Choroid plexus epithelial cell (primary cell): ENCODE measurements around the gene CXCL11.
A peak's percentile ranks its signal among the peaks of the same experiment; 100 is the strongest.
"Not testable (repeated sequence)": the region's sequence is repeated elsewhere in the genome, so short reads cannot be mapped to it uniquely, and the experiment has no call there.

Experiments used
- DNase-seq: peaks from one replicate; pipeline ENCODE4 v3.0.0-alpha.2; 2010; ENCODE audit warnings: low read depth
- H3K4me3 ChIP-seq: 2 replicates; pipeline ENCODE4 v1.5.1; 2011; ENCODE audit warnings: low read depth, mild to moderate bottlenecking, control low read depth, low read length, moderate library complexity
- TF ChIP-seq, protein P1 (sequence below): conservative IDR thresholded peaks from 2 replicates; pipeline ENCODE4 v1.5.1; 2011; ENCODE audit warnings: low read depth, mild to moderate bottlenecking, control low read depth, inconsistent platforms, low read length, moderate library complexity

CXCL11 gene

GRCh38 chr4:76058888-76059426 lies 23.1 kb upstream of the CXCL11 start:
- no peak for DNase-seq
- TF ChIP-seq, protein P1, sequence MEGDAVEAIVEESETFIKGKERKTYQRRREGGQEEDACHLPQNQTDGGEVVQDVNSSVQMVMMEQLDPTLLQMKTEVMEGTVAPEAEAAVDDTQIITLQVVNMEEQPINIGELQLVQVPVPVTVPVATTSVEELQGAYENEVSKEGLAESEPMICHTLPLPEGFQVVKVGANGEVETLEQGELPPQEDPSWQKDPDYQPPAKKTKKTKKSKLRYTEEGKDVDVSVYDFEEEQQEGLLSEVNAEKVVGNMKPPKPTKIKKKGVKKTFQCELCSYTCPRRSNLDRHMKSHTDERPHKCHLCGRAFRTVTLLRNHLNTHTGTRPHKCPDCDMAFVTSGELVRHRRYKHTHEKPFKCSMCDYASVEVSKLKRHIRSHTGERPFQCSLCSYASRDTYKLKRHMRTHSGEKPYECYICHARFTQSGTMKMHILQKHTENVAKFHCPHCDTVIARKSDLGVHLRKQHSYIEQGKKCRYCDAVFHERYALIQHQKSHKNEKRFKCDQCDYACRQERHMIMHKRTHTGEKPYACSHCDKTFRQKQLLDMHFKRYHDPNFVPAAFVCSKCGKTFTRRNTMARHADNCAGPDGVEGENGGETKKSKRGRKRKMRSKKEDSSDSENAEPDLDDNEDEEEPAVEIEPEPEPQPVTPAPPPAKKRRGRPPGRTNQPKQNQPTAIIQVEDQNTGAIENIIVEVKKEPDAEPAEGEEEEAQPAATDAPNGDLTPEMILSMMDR = no peak
- H3K4me3 ChIP-seq = no peak overlapping the region

DNA sequence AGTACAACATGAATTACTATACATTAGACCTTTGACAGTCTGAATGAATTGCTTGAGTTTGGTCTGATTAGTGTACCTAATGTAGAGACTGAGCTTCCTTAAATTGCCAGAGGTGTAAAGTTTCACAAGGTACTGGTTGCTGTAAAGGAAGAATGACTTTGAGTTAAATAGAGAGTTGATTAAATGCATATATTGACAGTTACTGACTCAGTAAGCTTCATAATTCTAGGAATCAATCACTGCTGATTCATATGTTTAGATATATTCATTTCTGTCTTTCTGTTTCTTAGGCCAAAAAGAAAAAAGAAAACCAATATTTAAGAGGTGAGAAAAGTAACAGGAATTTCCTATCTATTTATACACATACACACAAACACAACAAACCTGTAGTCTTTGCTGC lies 22.4 kb upstream of the CXCL11 start:
- no peak for DNase-seq
- no peak overlapping the region for H3K4me3 ChIP-seq
- TF ChIP-seq, protein P1 = no peak

DNA sequence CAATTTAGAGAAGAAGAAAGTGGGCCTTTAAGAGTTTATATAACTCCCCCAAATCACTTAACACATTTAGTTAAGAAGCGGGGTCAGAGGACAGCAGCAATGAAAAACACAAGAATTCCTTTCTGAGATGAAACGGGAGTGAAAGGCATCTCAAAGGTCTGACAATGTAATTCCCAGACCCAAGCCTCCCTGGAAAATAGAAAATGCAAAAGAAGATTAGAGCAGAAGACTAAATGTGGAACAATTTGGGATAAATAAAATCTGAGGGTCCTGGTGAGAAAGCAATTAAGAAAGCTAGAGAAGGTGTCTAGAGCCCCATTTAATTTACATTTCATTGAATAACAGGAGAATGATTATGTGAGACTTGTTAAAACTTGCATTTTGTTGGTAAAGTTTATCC lies 19.6 kb upstream of the CXCL11 start:
- no peak overlapping the region for H3K4me3 ChIP-seq
- DNase-seq = no peak
- TF ChIP-seq, protein P1 = no peak

- TF ChIP-seq, protein P1 = no peak
- DNase-seq = no peak
- H3K4me3 ChIP-seq = no peak overlapping the region
Observed at GRCh38 chr4:76055016-76055415, 19.1 kb upstream of the CXCL11 start.

GRCh38 chr4:76053730-76054129 lies 17.9 kb upstream of the CXCL11 start:
- TF ChIP-seq, protein P1 = no peak
- DNase-seq = no peak
- H3K4me3 ChIP-seq = no peak overlapping the region

DNA sequence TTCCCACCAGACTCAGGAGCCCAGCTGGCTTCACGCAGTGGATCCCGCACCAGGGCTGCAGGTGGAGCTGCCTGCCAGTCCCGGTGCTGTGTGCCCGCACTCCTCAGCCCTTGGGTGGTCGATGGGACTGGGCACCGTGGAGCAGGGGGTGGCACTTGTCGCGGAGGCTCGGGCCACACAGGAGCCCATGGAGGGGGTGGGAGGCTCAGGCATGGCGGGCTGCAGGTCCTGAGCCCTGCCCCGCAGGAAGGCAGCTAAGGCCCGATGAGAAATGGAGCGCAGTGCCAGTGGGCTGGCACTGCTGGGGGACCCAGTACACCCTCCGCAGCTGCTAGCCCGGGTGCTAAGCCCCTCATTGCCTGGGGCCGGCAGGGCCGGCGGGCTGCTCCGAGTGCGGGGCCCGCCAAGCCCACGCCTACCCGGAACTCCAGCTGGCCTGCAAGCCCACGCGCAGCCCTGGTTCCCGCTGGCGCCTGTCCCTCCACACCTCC lies 14.7 kb upstream of the CXCL11 start:
- not testable (repeated sequence) for DNase-seq, H3K4me3 ChIP-seq

DNA sequence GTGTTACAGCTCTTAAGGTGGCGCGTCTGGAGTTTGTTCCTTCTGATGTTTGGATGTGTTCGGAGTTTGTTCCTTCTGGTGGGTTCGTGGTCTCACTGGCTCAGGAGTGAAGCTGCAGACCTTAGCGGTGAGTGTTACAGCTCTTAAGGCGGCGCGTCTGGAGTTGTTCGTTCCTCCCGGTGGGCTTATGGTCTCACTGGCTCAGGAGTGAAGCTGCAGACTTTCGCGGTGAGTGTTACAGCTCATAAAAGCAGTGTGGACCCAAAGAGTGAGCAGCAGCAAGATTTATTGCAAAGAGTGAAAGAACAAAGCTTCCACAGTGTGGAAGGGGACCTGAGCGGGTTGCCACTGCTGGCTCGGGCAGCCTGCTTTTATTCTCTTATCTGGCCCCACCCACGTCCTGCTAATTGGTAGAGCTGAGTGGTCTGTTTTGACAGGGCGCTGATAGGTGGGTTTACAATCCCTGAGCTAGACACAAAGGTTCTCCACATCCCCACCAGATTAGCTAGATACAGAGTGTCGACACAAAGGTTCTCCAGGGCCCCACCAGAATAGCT lies 14.1 kb upstream of the CXCL11 start:
- not testable (repeated sequence) for DNase-seq, H3K4me3 ChIP-seq

GRCh38 chr4:76044686-76045085 lies 8.8 kb upstream of the CXCL11 start:
- H3K4me3 ChIP-seq, DNase-seq: not testable (repeated sequence)

- DNase-seq, H3K4me3 ChIP-seq: not testable (repeated sequence)
Observed at GRCh38 chr4:76043306-76043705, 7.4 kb upstream of the CXCL11 start.

GRCh38 chr4:76042241-76042998 lies 6.5 kb upstream of the CXCL11 start:
- peak; percentile 43 for DNase-seq
- H3K4me3 ChIP-seq = not testable (repeated sequence)
